ENCODE measurements around the gene CALN1.

GRCh38 chr7:71784180-71784579 is 628.0 kb downstream of the CALN1 start:
- no peak for TF ChIP-seq CTCF (IDR thresholded peaks at IDR 0.05; ENCODE audit: control extremely low read depth in 1 of 3, insufficient read depth in 1 of 3, low read depth in 1 of 3, low read length in 3 of 3)
- no peak for TF ChIP-seq SP1 (IDR thresholded peaks at IDR 0.05; ENCODE audit: low read depth, low read length)
- no peak for TF ChIP-seq HDAC2 (IDR thresholded peaks at IDR 0.05; ENCODE audit: borderline replicate concordance in 1 of 2, low read depth in 2 of 2, low read length in 2 of 2)
- TF ChIP-seq JUN (IDR thresholded peaks at IDR 0.05; ENCODE audit: low read depth, low read length): no peak
- no peak for TF ChIP-seq POLR2A (IDR thresholded peaks at IDR 0.05; ENCODE audit: control extremely low read depth in 1 of 2, low read depth in 2 of 2, low read length in 2 of 2)
- no peak for TF ChIP-seq ZNF274 (IDR thresholded peaks at IDR 0.05; ENCODE audit: borderline replicate concordance, extremely low read depth, low read length)
- no peak for TF ChIP-seq POLR2AphosphoS5 (IDR thresholded peaks at IDR 0.05; ENCODE audit: low read depth, low read length)
- no peak for TF ChIP-seq KDM1A (IDR thresholded peaks at IDR 0.05; ENCODE audit: borderline replicate concordance, low read length)
- no peak for TF ChIP-seq CHD1 (IDR thresholded peaks at IDR 0.05; ENCODE audit: low read depth, low read length)
- no peak for TF ChIP-seq RAD21 (IDR thresholded peaks at IDR 0.05 in 1 of 2, conservative IDR thresholded peaks at IDR 0.05 in 1 of 2; ENCODE audit: low read depth in 2 of 2, low read length in 2 of 2)
- no peak for TF ChIP-seq TAF1 (IDR thresholded peaks at IDR 0.05; ENCODE audit: low read depth, low read length)
- no peak for TF ChIP-seq EP300 (IDR thresholded peaks at IDR 0.05; ENCODE audit: borderline replicate concordance in 1 of 2, low read depth in 2 of 2, low read length in 2 of 2)

All from H1 (cell line).